Smooth muscle cell (in vitro differentiated cells): ENCODE measurements around the gene LMCD1. TPM values are rescaled to one million over a fixed set of nuclear protein-coding genes. Genes with fewer than 3 reads are reported as not detected.

ENCODE experiments used
- DNase-seq: peaks from one replicate; lab custom pipeline; 2025; ENCODE audit not compliant: unreplicated experiment; lab: John Stamatoyannopoulos, UW
- H2AFZ ChIP-seq: fragments of 200-600 bp; sonication (generic); 2 replicates; pipeline ENCODE4 v1.6.0; 2016; ENCODE audit warnings: antibody characterized with exemption, low read depth, mild to moderate bottlenecking
- H3F3A ChIP-seq: fragments of 200-600 bp; sonication (generic); 2 replicates; pipeline ENCODE4 v1.6.0; 2017; ENCODE audit warnings: antibody characterized with exemption, low read depth
- H3K27ac ChIP-seq: fragments of 200-600 bp; sonication (generic); 2 replicates; pipeline ENCODE4 v1.5.1; 2016; ENCODE audit warnings: low read depth, mild to moderate bottlenecking
- H3K27me3 ChIP-seq: fragments of 200-600 bp; sonication (generic); 2 replicates; pipeline ENCODE4 v1.6.1; 2016; ENCODE audit warnings: low read depth, mild to moderate bottlenecking
- H3K36me3 ChIP-seq: fragments of 200-600 bp; sonication (generic); 2 replicates; pipeline ENCODE4 v1.5.1; 2016; ENCODE audit warnings: low read depth
- H3K4me1 ChIP-seq: fragments of 200-600 bp; sonication (generic); 2 replicates; pipeline ENCODE4 v1.5.1; 2016; ENCODE audit warnings: low read depth
- H3K4me2 ChIP-seq: fragments of 200-600 bp; sonication (generic); 2 replicates; pipeline ENCODE4 v1.6.0; 2016; ENCODE audit warnings: mild to moderate bottlenecking
- H3K4me3 ChIP-seq: fragments of 200-600 bp; sonication (generic); 2 replicates; pipeline ENCODE4 v1.5.1; 2016; ENCODE audit warnings: mild to moderate bottlenecking
- H3K79me2 ChIP-seq: fragments of 200-600 bp; sonication (generic); 2 replicates; pipeline ENCODE4 v1.6.0; 2016; ENCODE audit warnings: low read depth, mild to moderate bottlenecking
- H3K9ac ChIP-seq: fragments of 200-600 bp; sonication (generic); 2 replicates; pipeline ENCODE4 v1.6.0; 2016; ENCODE audit warnings: low read depth
- H3K9me3 ChIP-seq: fragments of 200-600 bp; sonication (generic); replicated peaks from 2 replicates; pipeline ENCODE4 v1.5.1; 2016; ENCODE audit warnings: low read depth
- H4K20me1 ChIP-seq: fragments of 200-600 bp; sonication (generic); 2 replicates; pipeline ENCODE4 v1.6.0; 2016; ENCODE audit warnings: low read depth
- WGBS: methylation state at CpG from one replicate; pipeline ENCODE4 v1.1.7; 2016; ENCODE audit warnings: low lambda C conversion rate; 5-methylcytosine and 5-hydroxymethylcytosine counted together
- polyA plus RNA-seq: library from polyadenylated mRNA; unstranded; fragments of >200 nt; fragmentation: Nextera tagmentation; extraction: Ambion mirVana; gene quantifications from 2 replicates; pipeline ENCODE4 v1.2.1, GENCODE V29; 2016
- total RNA-seq: library from RNA; depleted of rRNA; stranded (reverse); fragments of >200 nt; gene quantifications from 2 replicates; pipeline ENCODE4 v1.2.3, GENCODE V29; 2014
- TF ChIP-seq, protein P1 (sequence below): fragments of 200-600 bp; sonication (generic); IDR thresholded peaks from 2 replicates; pipeline ENCODE4 v1.5.1; 2017; ENCODE audit warnings: borderline replicate concordance, mild to moderate bottlenecking, antibody characterized with exemption; ENCODE audit not compliant: insufficient read depth, poor library complexity, severe bottlenecking

LMCD1 gene
- total and polyA plus RNA-seq, 2 experiments from 2014 or later: 187 to 524 TPM

DNA sequence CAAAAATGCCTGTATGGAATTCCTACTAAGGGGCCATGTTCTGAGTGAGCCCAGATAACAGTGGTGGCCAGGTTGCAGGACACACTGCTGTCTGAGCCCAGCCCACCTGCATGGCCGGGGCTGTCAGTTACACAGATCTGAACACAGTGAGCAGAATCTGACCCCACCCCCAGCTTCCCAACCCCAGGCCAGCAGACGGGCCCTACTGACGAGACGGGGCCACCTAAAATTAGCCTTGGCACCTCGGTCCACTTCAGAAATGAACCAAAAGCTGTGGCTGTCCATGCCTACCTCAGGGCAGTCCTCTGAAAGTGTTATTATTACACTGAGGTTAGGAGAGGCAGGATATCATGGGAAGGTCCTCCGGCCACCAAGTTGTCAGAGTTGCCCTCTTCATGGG is 51.8 kb downstream of the LMCD1 start:
- Histone ChIP-seq H3K36me3 (peaks cover 16% of the 10 kb centered on the region), H3K4me3 (no peak overlapping the region), H3K27me3 (no peaks in the 10 kb centered on the region), H3K79me2 (peaks cover 7% of the 10 kb centered on the region), H3K9me3 (no peaks in the 10 kb centered on the region), H3K27ac (peak overlapping the region; percentile 97), H4K20me1 (peaks cover 5% of the 10 kb centered on the region), H2AFZ (no peak overlapping the region), H3K4me1 (peaks cover 13% of the 10 kb centered on the region), H3K4me2 (peak overlapping the region; percentile 76), H3K9ac (no peak overlapping the region), H3F3A (peaks cover 57% of the 10 kb centered on the region)
- TF ChIP-seq, protein P1, sequence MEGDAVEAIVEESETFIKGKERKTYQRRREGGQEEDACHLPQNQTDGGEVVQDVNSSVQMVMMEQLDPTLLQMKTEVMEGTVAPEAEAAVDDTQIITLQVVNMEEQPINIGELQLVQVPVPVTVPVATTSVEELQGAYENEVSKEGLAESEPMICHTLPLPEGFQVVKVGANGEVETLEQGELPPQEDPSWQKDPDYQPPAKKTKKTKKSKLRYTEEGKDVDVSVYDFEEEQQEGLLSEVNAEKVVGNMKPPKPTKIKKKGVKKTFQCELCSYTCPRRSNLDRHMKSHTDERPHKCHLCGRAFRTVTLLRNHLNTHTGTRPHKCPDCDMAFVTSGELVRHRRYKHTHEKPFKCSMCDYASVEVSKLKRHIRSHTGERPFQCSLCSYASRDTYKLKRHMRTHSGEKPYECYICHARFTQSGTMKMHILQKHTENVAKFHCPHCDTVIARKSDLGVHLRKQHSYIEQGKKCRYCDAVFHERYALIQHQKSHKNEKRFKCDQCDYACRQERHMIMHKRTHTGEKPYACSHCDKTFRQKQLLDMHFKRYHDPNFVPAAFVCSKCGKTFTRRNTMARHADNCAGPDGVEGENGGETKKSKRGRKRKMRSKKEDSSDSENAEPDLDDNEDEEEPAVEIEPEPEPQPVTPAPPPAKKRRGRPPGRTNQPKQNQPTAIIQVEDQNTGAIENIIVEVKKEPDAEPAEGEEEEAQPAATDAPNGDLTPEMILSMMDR: no peak
- 93% methylated on average over 6 of the region's 6 CpGs for WGBS
- no peak for DNase-seq

DNA sequence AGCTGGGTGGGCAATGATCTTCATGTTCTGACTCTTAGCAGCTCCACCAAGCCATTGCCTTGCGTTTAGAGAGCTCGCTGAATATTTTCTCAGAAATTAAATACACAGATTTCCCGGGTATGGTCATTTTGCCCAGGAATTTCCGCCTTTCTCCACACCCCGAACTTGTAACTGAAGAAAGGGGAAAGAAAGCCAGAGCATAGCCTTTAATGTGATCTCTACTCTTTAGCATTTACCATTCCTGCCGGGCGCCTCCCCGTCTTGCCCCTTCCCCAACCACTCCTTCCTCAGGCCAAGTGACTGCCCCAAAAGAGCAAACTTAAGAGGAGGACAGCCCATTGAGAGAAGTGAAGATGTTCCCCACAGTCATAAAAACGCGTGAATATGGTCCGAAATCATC is 53.1 kb downstream of the LMCD1 start:
- peak overlapping the region; percentile 58 for H3K9ac ChIP-seq
- peak overlapping the region; percentile 97 for H3K27ac ChIP-seq
- H3K4me2 ChIP-seq: peak overlapping the region; percentile 76
- H3F3A ChIP-seq: peaks cover 45% of the 10 kb centered on the region
- WGBS: 55% methylated on average over 11 of the region's 11 CpGs
- peaks cover 13% of the 10 kb centered on the region for H3K4me1 ChIP-seq
- peaks cover 16% of the 10 kb centered on the region for H3K36me3 ChIP-seq
- H3K27me3 ChIP-seq: no peaks in the 10 kb centered on the region
- H3K9me3 ChIP-seq: no peaks in the 10 kb centered on the region
- no peak overlapping the region for H3K4me3 ChIP-seq
- TF ChIP-seq, protein P1: no peak
- H3K79me2 ChIP-seq: peaks cover 7% of the 10 kb centered on the region
- H4K20me1 ChIP-seq: peaks cover 5% of the 10 kb centered on the region
- H2AFZ ChIP-seq: no peak overlapping the region
- no peak for DNase-seq

DNA sequence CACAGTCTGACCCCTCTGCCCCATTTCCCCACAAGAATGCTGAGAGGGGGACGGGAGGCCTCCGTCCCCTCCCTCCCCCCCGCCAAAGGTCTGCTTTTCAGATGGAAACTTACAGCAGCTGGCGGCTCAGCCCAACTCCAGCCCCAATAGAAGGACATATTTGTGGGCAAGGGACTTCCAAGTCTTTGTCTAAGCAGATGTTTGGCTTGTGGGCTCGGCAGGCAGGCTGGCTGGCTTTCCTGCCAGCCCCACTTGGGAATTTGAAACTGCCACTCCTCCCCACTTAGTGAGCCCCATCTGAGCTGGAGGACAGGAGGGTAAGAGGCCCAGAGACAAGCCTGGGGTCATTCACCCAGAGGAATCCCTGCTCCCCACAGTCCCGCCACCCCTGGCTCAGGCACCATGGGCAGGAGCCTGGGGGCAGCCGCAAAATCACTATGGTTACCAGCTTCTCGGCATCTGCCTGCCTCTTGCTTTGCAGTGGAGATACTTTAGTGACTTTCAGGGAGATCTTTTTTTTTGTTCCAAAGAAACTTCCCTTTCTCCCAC is 53.6 kb downstream of the LMCD1 start:
- H3F3A ChIP-seq: peaks cover 45% of the 10 kb centered on the region
- H3K36me3 ChIP-seq: peaks cover 15% of the 10 kb centered on the region
- peaks cover 5% of the 10 kb centered on the region for H4K20me1 ChIP-seq
- TF ChIP-seq, protein P1: no peak
- H3K9ac ChIP-seq: peak overlapping the region; percentile 72
- H3K4me1 ChIP-seq: peaks cover 13% of the 10 kb centered on the region
- H3K9me3 ChIP-seq: no peaks in the 10 kb centered on the region
- peak overlapping the region; percentile 97 for H3K27ac ChIP-seq
- H3K27me3 ChIP-seq: no peaks in the 10 kb centered on the region
- H3K4me3 ChIP-seq: no peak overlapping the region
- peak overlapping the region; percentile 76 for H3K4me2 ChIP-seq
- no peak overlapping the region for H2AFZ ChIP-seq
- H3K79me2 ChIP-seq: peaks cover 7% of the 10 kb centered on the region
- 29% methylated on average over 8 of the region's 8 CpGs for WGBS
- peak; percentile 23 for DNase-seq
